Activated naive CD4-positive, alpha-beta T cell treated with anti-CD3 and anti-CD28 coated beads, Interleukin-2, amount 50 U/mL, for 72 hours (primary cell): ENCODE measurements around the gene GUCY2F. TPM values are rescaled to one million over a fixed set of nuclear protein-coding genes. Genes with fewer than 3 reads are reported as not detected.

Source experiments
- ATAC-seq, 2 donors: fragments of 150-1000 bp; cut with Tn5 transposase; 2 replicates each; pipeline ENCODE4 v1.10.0; 2021; ENCODE audit warnings: mild to moderate bottlenecking in 2 of 2, moderate library complexity in 2 of 2
- DNase-seq, 2 donors: peaks; one replicate each; pipeline ENCODE4 v3.0.0; 2021 to 2022; ENCODE audit warnings: low spot score in 2 of 2
- H3K27ac Mint-ChIP-seq, 2 donors: one replicate each; pipeline ENCODE4 v1.8.0; 2022; ENCODE audit warnings: mild to moderate bottlenecking in 2 of 2, mixed read lengths in 2 of 2
- H3K36me3 Mint-ChIP-seq, 2 donors: one replicate each; pipeline ENCODE4 v1.8.0; 2022; ENCODE audit warnings: mixed read lengths in 2 of 2
- H3K9me3 Mint-ChIP-seq, 2 donors: one replicate each; pipeline ENCODE4 v1.8.0; 2022; ENCODE audit warnings: mixed read lengths in 2 of 2
- total RNA-seq, 2 donors: library from RNA; stranded (reverse); gene quantifications; one replicate each; pipeline ENCODE4 v1.2.3, GENCODE V29; 2022

The GUCY2F gene
- total RNA-seq, 2 donors from 2014 or later = not detected

DNA sequence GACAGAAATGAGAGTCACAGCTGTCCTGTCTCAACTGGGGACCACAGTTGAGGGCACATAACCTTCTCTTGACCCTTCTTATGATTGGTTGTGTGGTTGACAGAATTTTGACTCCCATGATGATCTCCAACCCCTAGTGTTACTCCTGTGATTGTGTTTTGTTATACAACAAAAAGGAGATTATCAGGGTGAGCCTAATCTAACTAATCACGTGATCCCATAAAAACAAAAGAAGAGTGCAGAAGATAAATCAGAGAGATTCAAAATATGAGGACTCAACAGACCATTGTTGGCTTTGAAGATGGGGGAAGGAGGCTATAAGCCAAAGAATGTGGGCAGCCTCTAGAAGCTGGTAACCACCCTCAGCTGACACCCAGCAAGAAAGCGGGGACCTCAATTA, 72.7 kb downstream of the GUCY2F start:
- DNase-seq = no peak

DNA sequence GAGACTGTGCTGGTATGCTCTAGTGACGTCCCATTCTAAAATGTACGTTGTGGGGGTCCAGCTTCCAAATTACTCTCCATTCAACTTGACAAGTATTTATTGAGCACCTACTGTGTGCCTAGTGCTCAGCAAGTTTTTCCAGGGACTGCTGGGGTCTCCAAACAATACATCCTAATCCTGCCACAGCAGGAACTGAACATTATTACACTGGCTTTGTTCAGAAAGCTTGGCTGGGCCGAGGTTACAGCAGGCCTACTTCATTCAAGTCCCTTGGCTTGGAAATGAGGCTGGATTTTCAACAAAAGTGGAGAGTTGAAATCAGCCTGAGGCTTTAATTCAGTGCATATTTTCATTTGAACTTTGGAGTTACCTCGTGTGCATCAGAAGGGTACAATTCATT, 78.0 kb downstream of the GUCY2F start:
- Mint-ChIP-seq H3K27ac (no peak overlapping the region), H3K36me3 (no peaks in the 10 kb centered on the region), H3K9me3 (no peaks in the 10 kb centered on the region)
- DNase-seq (no peak), ATAC-seq (no peak)

More for the DNA sequence above, 72.7 kb downstream of the GUCY2F start:
- no peak overlapping the region for H3K27ac Mint-ChIP-seq
- H3K36me3 Mint-ChIP-seq = no peaks in the 10 kb centered on the region
- H3K9me3 Mint-ChIP-seq = no peaks in the 10 kb centered on the region
- no peak for ATAC-seq

DNA sequence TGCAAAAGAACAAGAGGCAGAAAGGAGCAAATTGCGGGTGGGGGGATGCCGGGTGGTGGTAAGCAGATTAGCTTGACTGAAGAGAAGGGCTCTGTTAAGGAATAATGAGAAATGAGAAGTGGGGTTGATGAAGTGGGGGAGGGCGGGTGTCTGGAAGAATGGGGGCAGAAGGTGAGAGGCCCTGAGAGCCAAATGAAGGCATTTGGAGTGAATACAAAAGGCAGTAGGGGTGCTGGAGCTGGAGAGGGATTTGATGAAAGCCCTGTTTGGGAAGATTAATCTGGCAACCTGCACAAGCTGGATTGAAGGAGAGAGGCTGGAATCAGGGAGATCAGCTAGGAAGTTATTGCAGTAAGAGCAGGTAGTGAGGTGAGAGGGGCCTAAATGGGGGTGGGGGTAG, 82.1 kb downstream of the GUCY2F start:
- ATAC-seq (no peak), DNase-seq (no peak)
- Mint-ChIP-seq H3K9me3 (no peaks in the 10 kb centered on the region), H3K36me3 (no peaks in the 10 kb centered on the region), H3K27ac (no peak overlapping the region)

DNA sequence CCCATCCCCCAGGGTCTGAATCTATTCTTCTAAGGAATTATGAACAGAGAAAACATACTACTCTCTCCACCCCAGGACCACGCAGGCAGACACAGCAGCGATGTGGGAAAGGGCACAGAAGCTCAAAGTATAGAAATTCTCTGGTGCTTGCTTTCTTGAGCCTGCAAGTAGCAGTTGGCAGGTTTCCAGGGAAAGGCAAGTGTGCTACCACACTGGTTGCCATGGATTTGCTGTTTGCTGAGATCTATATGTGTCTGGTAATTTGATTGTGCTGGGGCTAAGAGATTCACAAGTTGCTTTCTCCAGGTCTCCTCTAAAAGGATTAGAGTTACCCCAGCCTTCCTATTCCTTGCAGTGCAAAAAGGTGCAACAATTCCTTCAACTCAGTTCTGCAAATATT, 83.1 kb downstream of the GUCY2F start:
- Mint-ChIP-seq H3K36me3 (no peaks in the 10 kb centered on the region), H3K9me3 (no peaks in the 10 kb centered on the region), H3K27ac (no peak overlapping the region)
- DNase-seq (no peak), ATAC-seq (no peak)

DNA sequence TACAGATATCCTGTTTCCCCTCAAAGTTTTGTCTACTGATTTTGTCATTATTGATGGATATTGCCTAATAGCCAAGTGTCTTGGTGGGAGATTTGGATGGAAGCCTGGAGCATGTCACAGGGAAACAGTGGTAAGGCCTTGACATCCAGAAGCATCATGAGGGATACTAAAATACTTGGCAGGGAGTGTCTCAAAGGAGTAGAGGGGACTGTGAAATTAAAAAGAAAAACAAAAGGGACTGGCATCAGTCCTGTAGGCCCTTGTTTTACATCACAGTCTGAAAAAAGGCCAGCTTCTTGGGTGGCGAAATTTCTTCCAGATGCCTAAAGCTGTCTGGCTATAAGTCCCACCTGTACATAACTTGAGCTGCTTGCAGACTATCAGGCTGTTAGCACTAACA, 83.8 kb downstream of the GUCY2F start:
- H3K9me3 Mint-ChIP-seq = no peaks in the 10 kb centered on the region
- no peak for ATAC-seq

DNA sequence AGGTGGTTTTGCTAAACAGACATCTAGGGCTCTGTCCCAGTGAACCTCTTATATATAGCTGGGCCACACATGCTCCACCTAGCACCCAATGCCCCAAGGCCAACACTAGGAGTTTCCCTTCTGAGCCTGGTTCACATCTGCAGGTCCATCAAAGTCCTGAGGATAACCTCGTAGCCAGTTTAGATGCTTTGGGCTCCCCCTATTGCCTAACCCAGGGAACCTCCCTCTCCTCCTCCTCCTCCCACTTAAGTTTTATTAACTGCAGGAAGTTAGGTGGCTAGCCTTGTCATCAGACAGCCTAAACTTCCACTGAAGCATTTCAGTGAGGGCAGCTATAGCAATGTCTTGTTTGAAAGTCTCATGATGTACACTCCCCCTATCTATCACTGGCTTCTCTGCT, 88.0 kb downstream of the GUCY2F start:
- Mint-ChIP-seq H3K27ac (no peak overlapping the region), H3K36me3 (no peaks in the 10 kb centered on the region), H3K9me3 (no peaks in the 10 kb centered on the region)
- DNase-seq = no peak
- no peak for ATAC-seq

More for the DNA sequence above, 83.8 kb downstream of the GUCY2F start:
- H3K27ac Mint-ChIP-seq = no peak overlapping the region
- no peaks in the 10 kb centered on the region for H3K36me3 Mint-ChIP-seq
- no peak for DNase-seq

DNA sequence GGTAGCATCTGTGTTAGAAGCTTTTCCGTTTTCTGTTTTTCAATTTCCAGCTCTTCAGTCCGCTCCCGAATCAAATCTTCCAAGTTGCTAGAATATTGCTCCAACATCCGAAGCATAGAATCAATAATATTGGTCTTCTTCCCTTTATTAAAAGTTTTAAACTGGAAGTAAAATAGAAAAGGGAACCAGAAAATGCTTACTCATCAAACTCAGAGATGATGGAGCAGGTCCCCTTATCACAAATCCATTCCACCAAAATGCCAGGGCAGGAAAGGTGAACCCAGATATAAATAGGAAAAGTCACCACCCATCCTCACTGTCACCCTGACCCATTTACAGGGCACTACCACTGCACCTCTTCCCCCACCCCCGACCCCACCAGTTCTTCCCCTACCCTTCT, 89.0 kb downstream of the GUCY2F start:
- Mint-ChIP-seq H3K36me3 (no peaks in the 10 kb centered on the region), H3K27ac (no peak overlapping the region), H3K9me3 (no peaks in the 10 kb centered on the region)
- DNase-seq = no peak
- ATAC-seq = no peak

DNA sequence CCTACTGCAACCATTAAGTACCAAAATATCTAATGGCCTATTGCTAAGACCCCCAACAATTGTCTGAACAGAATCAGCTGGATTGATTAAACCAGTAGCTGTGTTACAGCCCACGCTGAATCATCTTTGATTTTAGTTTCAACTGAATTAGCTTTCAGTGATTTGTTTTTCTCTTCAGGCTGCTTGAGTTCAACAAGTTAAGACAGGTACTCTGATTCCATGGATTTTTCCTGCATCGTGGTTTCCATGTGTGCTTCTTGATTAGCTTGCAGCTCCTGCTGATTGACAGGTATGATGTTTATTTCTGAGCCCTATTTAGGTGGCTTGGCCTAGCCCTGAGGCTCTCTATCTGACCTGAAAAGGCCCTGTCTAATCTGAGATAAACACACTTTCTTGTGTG, 91.3 kb downstream of the GUCY2F start:
- no peaks in the 10 kb centered on the region for H3K9me3 Mint-ChIP-seq

DNA sequence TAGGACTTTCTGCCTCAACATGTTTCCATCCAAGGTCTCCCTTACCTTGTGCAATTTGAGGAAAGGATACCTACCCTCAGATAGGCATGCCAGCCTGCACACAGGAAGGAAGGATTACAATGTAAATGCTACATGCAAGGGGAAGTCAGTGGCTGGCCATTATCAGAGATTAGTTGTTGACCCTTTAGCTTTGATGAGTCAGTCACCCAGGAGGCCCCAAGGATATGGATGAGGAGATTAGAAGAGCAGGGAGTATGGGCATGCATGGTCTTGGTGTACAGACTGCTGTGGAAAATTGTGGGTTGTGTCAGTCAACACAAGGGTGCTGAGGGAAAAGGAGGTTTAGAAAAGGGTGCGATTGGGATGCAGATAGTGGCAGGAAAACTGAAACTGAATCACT, 92.0 kb downstream of the GUCY2F start:
- no peak overlapping the region for H3K27ac Mint-ChIP-seq
- ATAC-seq = no peak
- no peaks in the 10 kb centered on the region for H3K9me3 Mint-ChIP-seq

More for the DNA sequence above, 91.3 kb downstream of the GUCY2F start:
- ATAC-seq (no peak), DNase-seq (no peak)
- Mint-ChIP-seq H3K36me3 (no peaks in the 10 kb centered on the region), H3K27ac (no peak overlapping the region)

DNA sequence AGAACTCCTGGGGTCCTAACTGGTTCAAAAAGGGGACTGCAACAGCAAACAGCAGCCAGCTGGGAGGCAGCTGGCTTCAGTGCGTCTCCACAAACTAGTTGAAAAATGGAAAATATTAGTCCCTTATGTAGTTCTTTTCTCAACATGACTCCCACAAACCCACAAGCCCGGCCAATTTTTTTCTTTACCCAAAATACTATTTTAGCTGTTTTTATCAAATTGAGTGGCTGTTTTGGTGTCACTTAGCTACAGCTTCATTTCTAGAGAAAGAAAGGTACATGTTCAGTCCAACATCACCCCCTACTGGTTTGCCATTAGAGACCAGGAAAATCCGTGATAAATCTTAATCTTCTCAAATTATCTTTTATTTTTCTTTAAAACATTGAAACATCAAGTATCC, 97.2 kb downstream of the GUCY2F start:
- Mint-ChIP-seq H3K27ac (no peak overlapping the region), H3K36me3 (no peaks in the 10 kb centered on the region), H3K9me3 (no peaks in the 10 kb centered on the region)
- DNase-seq = no peak
- ATAC-seq = no peak

More for the DNA sequence above, 92.0 kb downstream of the GUCY2F start:
- no peaks in the 10 kb centered on the region for H3K36me3 Mint-ChIP-seq
- no peak for DNase-seq

DNA sequence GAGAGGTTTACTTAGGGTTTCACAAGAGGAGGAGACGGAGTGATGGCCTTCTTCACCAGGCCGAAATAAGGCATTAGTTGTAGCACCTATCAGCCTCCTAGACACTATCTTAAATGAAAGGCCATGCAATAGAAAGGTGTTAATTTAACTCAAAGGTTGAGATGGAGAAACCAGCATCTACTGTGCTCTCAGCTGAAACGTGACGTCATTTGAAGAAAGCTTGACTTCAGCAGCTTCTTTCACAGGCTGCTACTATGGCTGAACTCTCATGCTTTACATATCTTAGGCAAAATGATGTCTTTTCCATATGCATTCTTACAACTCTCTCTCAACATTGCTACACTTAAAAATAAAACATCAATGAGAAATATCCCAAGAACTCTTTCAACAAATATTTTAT, 99.6 kb downstream of the GUCY2F start:
- H3K27ac Mint-ChIP-seq = no peak overlapping the region
- no peak for ATAC-seq
- DNase-seq = no peak
- H3K9me3 Mint-ChIP-seq = no peaks in the 10 kb centered on the region
- H3K36me3 Mint-ChIP-seq = no peaks in the 10 kb centered on the region

DNA sequence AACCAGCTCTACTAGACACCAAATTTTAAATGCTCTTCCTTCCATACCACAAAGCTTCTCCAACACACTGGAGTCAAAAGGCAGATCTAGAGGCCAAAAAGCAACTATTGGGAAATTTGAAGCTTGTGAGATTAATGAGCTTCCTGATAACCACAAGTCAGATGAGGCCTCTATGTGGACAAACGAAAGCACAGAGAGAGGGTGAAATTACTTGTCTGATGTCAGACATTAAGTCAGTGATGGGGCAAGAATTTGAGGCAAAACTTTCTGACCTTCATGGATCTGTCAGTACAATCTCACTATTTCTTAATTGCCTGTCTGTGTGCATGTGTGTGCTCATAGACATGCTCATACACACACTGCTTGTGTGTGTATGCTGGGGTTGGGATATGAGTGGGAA, 103.6 kb downstream of the GUCY2F start:
- no peaks in the 10 kb centered on the region for H3K9me3 Mint-ChIP-seq
- ATAC-seq = no peak
- H3K27ac Mint-ChIP-seq = no peak overlapping the region

DNA sequence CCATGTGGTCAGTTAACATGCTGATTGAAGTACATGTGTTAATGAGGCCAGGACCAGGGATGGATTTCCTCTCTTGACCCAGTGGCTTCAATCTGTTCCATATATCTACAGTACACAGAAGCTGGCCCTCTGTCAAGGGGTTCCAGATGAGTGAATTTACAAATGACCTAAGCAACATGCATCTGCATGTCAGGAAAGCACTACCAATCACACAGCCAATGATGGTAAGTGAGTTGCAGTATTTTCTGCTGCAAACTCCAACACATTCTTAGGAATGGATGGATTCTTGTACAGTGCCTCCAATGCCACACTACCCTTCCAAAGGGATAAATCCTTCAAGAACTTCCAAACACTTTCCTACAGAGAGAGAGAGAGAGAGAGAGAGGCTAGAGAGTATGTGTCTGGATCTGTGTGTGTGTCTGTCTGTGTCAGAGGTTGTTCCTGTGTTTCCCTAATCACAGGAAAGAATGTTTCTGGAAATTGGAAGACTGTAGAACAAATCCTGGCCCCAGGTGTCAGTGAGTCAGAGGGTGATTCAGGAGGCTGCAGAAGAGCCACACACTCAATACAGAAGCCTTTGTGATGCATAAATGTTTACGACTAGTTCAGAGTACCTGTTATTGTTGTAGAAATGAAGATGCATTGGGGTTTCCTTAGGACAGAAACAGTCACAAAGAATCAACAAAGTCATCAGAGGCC, 107.5 kb downstream of the GUCY2F start:
- H3K27ac Mint-ChIP-seq = no peak overlapping the region
- ATAC-seq (no peak), DNase-seq (no peak)
- no peaks in the 10 kb centered on the region for H3K36me3 Mint-ChIP-seq
- no peaks in the 10 kb centered on the region for H3K9me3 Mint-ChIP-seq

More for the DNA sequence above, 103.6 kb downstream of the GUCY2F start:
- H3K36me3 Mint-ChIP-seq = no peaks in the 10 kb centered on the region
- no peak for DNase-seq

DNA sequence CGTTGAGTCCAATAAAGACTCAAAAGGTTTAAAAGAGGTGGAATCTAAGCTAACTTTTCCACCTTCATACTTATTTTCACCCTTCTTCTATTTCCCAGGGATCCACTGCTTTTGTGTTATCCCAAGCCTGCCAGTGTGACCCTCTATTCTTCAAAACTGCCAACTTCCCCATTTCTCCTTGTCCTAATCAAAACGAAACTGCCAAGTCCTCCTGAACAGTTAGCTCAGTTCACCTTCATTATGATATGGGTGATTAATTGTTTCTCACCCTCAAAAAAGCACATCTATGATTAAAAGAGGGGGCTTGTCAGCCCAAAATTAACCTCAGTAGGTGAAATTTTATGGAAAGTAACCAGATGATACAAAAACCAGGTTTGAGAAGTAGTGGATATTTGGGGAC, 108.4 kb downstream of the GUCY2F start:
- no peak overlapping the region for H3K27ac Mint-ChIP-seq
- no peak for DNase-seq
- H3K36me3 Mint-ChIP-seq = no peaks in the 10 kb centered on the region
- no peaks in the 10 kb centered on the region for H3K9me3 Mint-ChIP-seq
- ATAC-seq = no peak

DNA sequence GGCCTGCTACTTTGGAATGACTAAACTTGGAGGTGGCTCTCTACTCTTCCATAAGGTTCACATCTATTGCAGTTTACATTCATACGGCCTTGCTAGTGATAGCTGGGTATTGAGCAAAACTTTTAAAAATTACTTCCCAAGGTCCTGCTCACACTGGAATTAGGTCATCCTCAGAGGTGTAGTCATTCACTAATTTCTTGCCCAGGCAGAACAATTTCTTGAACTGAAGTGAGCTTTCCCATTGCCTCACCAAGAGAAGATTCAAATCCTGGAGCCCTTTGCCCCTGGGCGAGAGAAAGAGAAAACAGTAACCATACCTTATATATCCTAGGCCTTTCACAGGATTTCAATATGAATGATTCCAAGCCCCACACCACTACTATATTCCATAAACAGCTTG, 109.2 kb downstream of the GUCY2F start:
- Mint-ChIP-seq H3K9me3 (no peaks in the 10 kb centered on the region), H3K27ac (no peak overlapping the region), H3K36me3 (no peaks in the 10 kb centered on the region)
- ATAC-seq (no peak), DNase-seq (no peak)

DNA sequence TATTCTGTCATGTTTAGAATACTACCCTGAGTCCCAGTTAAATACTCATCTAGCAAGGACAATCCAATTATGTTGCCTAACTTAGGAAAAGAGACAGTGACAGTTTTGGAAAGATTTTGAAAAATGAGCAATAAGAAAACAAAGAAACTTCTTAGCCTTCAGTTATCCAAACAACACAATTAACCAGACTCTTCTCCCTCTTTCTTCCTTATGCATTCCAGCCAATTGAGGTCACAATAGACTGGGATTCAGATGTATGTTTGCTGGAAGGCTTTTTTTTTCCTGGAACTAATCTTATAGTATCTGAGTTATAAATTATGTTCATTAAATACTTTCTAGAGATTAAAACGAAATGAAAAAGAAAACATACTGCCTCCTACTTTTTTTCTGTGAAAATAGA, 109.6 kb downstream of the GUCY2F start:
- ATAC-seq (no peak), DNase-seq (no peak)
- Mint-ChIP-seq H3K27ac (no peak overlapping the region), H3K9me3 (no peaks in the 10 kb centered on the region), H3K36me3 (no peaks in the 10 kb centered on the region)

DNA sequence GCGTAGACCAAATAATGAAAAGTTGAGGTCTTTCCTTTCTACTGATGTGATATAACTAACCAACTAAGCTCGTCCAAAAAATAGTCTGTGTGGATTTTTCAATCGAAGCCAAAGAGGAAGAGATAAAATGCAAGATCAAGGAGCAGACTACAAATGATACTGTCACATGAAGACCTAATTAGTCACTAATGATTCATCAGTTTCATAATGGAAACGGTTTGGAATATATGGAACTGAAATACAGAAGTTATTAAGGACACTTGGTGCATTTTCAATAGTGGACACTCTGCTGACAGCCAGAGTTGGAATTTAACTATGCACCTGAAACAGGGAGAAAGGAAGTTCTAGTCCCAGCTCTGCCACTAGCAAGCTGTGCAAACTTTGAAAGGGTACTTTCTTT, 119.8 kb downstream of the GUCY2F start:
- Mint-ChIP-seq H3K27ac (no peak overlapping the region), H3K36me3 (no peaks in the 10 kb centered on the region), H3K9me3 (no peaks in the 10 kb centered on the region)
- ATAC-seq (no peak), DNase-seq (no peak)

DNA sequence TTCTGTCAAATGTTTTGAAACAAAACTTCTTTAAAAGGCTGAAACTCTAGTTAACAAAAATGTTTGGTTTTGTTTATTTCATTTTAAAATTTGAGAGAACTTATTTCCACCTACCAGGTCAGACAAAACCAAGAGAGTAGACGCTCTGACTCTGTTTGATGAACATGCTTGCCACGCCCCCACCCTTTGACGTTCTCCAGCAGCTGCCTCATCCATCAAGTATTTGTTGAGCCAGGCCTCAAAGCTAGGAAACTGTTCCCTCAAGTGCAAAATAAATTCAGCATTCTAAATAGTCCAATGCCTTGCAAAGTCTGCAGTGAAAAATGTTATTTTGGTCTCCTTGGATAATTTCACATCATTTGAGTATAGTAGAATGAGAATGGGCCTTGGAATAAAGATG, 121.6 kb downstream of the GUCY2F start:
- no peak for ATAC-seq
- no peak overlapping the region for H3K27ac Mint-ChIP-seq
- H3K9me3 Mint-ChIP-seq = no peaks in the 10 kb centered on the region
- no peaks in the 10 kb centered on the region for H3K36me3 Mint-ChIP-seq
- DNase-seq = no peak

DNA sequence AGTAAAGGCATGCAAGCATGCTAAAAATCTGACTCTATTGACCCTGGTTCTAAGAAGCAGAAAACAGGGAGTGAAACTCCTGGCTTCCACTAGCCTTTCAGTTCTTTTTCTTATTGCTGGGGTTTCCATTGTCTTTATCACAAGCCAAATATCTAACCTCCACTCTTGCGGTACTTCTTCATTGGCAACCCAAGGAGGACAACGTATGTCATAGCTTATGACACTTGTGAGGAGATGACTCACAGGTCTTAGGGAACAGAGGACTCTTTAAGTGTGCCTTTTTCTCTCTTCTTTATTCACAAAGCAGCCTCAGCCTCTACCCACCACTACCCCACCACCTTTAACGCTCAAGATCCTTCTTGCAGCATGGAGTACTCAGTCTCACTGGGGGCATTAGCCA, 124.2 kb downstream of the GUCY2F start:
- no peaks in the 10 kb centered on the region for H3K36me3 Mint-ChIP-seq
- ATAC-seq = no peak
- DNase-seq = no peak
- no peak overlapping the region for H3K27ac Mint-ChIP-seq
- H3K9me3 Mint-ChIP-seq = no peaks in the 10 kb centered on the region
